Frontal cortex (tissue), 4 donors: Measurements from ENCODE around the gene LRPAP1. TPM values are rescaled to one million over a fixed set of nuclear protein-coding genes. Genes with fewer than 3 reads are reported as not detected.
"Not testable (repeated sequence)": the region's sequence is repeated elsewhere in the genome, so short reads cannot be mapped to it uniquely, and the experiment has no call there.

Experiments
- DNase-seq, 2 donors: peaks; one replicate each; pipeline ENCODE4 v3.0.0; 2012; ENCODE audit warnings: low spot score in 2 of 2
- FAIRE-seq: peaks from 2 replicates; lab custom pipeline; 2012; peaks lifted over from hg19 to GRCh38; lab: Jason Lieb, UNC
- total RNA-seq: library from RNA; depleted of rRNA; stranded (reverse); fragments of >200 nt; gene quantifications from one replicate; pipeline ENCODE4 v1.2.3, GENCODE V29; 2014
- donor health status: control.
- donor health status: control.
- donor health status: control.

The LRPAP1 gene
- total RNA-seq, 1 donor from 2014 or later = 13.5 TPM

DNA sequence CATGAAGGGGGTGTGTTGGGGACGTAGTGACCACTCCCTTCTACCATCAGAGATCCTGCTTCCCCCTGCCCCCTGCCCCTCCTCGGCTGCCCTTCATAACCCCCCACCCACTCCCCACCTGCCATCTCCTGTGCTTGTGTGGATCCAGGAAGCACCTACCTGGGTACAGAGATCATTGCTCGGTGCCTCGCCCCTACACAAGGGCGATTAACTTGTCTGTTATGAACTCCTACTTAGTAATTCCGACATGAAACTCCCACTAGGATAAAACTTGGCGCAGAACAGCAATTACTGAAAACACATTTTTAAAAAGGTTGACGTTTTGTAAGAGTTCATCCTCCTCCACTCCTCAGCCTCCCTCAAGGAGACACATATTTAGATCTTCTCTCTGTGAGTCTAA lies 11.2 kb upstream of the LRPAP1 start:
- not testable (repeated sequence) for DNase-seq, FAIRE-seq

GRCh38 chr4:3538906-3539305 lies 6.7 kb upstream of the LRPAP1 start:
- not testable (repeated sequence) for FAIRE-seq

DNA sequence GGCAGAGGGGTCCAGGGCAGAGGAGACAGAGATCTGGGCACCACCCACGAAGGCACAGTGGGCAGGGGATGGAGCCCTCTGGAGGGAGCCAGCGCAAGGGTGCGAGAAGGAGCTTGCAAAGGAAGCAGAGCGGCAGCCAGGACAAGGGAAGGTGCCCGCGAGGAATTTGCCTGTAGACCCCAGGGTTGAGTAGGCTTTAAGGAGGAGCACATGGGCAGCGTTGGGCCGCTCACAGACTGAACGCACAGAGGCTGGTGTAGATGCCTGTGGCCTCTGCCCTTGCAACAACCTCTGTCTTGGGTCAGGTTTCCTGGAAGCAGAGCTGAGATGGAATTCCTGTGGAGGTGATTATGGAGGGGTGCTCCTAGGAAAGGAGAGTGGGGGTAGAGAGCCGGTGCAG lies 3.6 kb upstream of the LRPAP1 start:
- not testable (repeated sequence) for FAIRE-seq, DNase-seq

More at GRCh38 chr4:3538906-3539305, 6.7 kb upstream of the LRPAP1 start:
- not testable (repeated sequence) for DNase-seq

DNA sequence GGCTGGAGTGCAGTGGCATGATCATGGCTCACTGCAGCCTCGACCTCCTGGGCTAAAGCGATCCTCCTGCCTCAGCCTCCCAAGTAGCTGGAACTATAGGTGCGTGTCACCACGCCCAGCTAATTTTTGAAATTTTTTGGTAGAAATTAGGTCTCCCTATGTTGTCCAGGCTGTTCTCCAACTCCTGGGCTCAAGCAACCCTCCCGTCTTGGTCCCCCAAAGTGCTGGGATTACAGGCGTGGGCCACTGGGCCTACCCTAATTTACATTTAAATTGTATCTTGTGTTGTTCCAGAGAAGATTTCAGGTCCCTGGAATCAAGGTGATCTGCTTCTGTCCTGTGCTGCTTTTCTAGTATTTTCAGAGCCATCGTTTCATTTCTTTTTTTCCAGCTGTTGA lies 1.2 kb upstream of the LRPAP1 start:
- DNase-seq = no peak
- no peak for FAIRE-seq

GRCh38 chr4:3532751-3533422 lies 665 bp upstream of the LRPAP1 start:
- DNase-seq (no peak), FAIRE-seq (no peak)

GRCh38 chr4:3531318-3531878 lies 824 bp downstream of the LRPAP1 start:
- no peak for FAIRE-seq
- no peak for DNase-seq

GRCh38 chr4:3530663-3531254 lies 1.5 kb downstream of the LRPAP1 start:
- FAIRE-seq = no peak
- no peak for DNase-seq

- DNase-seq (no peak), FAIRE-seq (no peak)
These were observed 2.2 kb downstream of the LRPAP1 start for GRCh38 chr4:3530051-3530450.

- DNase-seq (no peak), FAIRE-seq (no peak)
These were observed 2.9 kb downstream of the LRPAP1 start for GRCh38 chr4:3529363-3529762.

- FAIRE-seq (no peak), DNase-seq (no peak)
These were observed 4.0 kb downstream of the LRPAP1 start for GRCh38 chr4:3527914-3528876.

- no peak for DNase-seq
- no peak for FAIRE-seq
These were observed 4.9 kb downstream of the LRPAP1 start for GRCh38 chr4:3527101-3527913.

DNA sequence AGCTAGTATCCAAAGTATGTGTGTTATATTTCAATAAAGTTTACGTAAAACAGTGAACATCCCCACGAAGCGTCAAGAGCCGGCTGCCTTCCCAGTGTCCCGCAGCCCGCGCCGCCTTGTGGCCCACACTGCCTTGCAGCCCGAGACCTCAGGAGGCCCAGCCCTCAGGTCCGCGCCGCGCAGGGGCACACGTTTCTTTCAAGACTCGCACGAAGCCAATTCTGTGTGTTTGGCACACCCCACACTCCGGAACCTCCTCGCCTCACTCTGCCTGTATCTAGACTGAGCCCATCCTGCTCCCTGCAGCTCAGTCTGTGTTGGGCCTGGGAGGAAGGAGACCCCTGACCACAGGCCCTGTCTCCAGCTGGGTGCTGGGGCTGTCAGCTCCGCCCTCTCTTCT lies 5.8 kb downstream of the LRPAP1 start:
- DNase-seq = no peak
- no peak for FAIRE-seq

DNA sequence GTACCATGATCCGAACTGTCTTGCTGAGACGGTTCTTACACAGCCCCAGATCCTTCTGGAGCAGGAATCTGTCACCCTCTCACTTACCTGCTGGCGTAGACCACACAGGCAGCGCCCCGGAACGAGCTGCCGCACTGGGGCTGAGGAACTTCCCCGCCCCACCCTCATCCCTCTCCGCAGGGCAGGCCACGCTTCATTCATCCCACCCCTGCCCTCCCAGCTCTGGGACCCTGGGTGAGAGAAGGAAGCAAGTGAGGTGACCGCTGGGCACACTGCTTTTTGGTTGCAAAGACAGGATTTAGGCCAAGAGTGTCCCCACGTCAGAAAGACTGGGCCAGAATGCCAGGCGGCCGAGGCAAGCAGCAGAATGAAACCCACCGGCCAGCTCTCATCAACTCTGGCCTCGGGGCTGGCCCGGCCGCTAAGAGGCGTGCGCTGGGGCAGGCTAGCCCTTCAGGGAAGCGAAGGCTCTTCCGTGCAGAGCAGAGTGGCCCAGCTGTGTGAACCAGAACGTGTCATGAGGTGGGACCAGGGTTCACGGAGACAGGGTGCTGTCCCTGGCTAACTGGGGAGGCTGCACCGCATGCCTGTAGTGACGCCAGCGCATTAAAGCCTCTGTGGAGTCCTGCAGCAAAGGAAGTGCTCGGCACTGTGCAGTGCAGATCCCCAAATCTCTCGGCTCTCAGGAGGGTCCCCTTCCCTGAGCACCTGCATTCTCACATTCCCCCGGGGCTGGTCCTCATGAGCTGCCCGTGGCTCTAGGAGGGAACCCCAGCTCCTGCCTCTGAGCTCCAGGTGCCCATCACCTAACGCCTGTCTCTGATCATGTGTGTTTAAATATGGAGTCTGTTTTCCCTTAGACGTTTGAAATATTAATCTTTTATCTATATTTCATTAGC lies 6.4 kb downstream of the LRPAP1 start:
- FAIRE-seq (no peak), DNase-seq (no peak)

DNA sequence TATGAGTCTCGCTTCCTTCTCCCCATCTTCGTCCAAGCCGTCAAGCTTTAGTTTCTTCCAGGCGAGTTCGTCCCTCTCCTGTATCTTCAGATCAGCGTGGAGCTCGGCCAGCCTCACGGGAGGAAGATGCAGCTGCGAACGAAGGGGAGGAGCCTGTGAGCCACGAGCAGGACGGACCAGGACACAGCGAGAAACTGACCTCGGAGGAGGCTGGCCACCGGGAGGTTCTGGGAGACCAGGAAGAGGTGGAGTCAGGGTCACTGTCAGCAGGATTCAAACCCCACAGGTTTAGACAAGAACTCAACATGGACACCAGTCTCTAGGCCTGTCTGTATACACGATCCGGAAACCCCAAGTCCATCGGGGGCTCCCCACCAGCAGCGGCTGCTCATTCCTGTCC lies 7.3 kb downstream of the LRPAP1 start:
- DNase-seq (no peak), FAIRE-seq (no peak)

- no peak for FAIRE-seq
- no peak for DNase-seq
These were observed 7.9 kb downstream of the LRPAP1 start for GRCh38 chr4:3524349-3524748.

- FAIRE-seq (no peak), DNase-seq (no peak)
These were observed 8.5 kb downstream of the LRPAP1 start for GRCh38 chr4:3523628-3524221.

DNA sequence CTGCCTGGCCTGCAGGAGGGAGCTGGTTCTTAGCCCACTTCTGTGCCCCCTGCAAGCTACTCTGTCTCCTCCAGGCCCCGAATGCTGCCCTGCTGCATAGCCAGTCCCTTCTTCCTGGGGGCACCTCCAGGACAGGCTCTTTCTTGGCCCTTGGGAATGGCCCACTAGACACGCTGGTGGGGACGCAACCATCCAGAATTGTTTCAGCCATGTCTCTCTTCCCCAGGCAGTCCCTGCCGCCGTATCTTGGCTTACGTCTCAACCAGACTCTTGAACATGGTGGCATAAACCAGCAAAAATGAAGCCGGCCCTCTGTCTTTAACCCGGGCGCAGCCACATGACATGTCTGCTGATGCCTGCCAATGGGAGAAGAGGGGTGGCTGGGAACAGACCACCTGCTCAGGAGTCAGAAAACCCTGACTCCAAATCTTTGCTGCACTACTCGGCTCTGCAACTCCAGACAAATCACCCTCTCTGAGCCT lies 9.0 kb downstream of the LRPAP1 start:
- FAIRE-seq (no peak), DNase-seq (no peak)

DNA sequence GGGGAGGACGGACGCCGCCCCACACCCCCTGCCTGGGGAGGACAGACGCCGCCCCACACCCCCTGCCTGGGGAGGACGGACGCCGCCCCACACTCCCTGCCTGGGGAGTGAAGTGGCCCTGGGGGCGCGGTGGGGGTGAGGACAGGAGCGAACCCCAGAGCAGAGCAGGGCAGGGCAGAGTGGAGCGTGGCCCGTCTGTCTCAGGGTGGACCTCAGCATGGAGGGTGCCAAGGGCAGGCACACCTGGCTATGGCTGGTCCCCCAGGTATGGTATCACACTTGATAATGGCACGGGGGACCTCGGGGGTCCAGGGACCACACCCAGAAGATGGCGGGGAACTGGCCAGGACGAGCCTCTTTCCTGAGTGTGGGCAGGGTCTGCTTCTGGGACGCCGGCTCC lies 9.6 kb downstream of the LRPAP1 start:
- no peak for DNase-seq
- no peak for FAIRE-seq
